Astrocyte of the cerebellum (primary cell): ENCODE results near the gene ASXL1.

Experiments
- DNase-seq: peaks from one replicate; pipeline ENCODE4 v3.0.0-alpha.2; 2011; ENCODE audit warnings: low read depth
- H3K4me3 ChIP-seq: 2 replicates; pipeline ENCODE4 v1.5.1; 2011; ENCODE audit warnings: mild to moderate bottlenecking, low read depth, low read length, moderate library complexity
- CTCF ChIP-seq: IDR thresholded peaks from 2 replicates; pipeline ENCODE4 v1.5.1; 2012; ENCODE audit warnings: low read length, low read depth, moderate library complexity, mild to moderate bottlenecking; ENCODE audit errors: missing control alignments
- in situ Hi-C: cut with HindIII; loops from 2 replicates; pipeline ENCODE4 v1.10.0; 2017; ENCODE audit warnings: low sequenced_read_pairs

The ASXL1 gene

GRCh38 chr20:32458061-32458836, 100.1 kb downstream of the ASXL1 start:
- no peak for DNase-seq
- no peak for TF ChIP-seq CTCF
- H3K4me3 ChIP-seq = peak overlapping the region; percentile 33
- in situ Hi-C loops = no loop called here

- in situ Hi-C loops = no loop called here
- no peak for TF ChIP-seq CTCF
- DNase-seq = no peak
- H3K4me3 ChIP-seq = no peak overlapping the region
Measured at GRCh38 chr20:32458837-32459220, 100.7 kb downstream of the ASXL1 start.

- H3K4me3 ChIP-seq = no peak overlapping the region
- TF ChIP-seq CTCF = no peak
- no peak for DNase-seq
- in situ Hi-C loops = no loop called here
Measured at GRCh38 chr20:32460231-32460630, 102.1 kb downstream of the ASXL1 start.

- in situ Hi-C loops = no loop called here
- no peak for DNase-seq
- no peak for TF ChIP-seq CTCF
- no peak overlapping the region for H3K4me3 ChIP-seq
Measured at GRCh38 chr20:32460683-32461320, 102.7 kb downstream of the ASXL1 start.

GRCh38 chr20:32461836-32462600, 103.9 kb downstream of the ASXL1 start:
- DNase-seq = no peak
- in situ Hi-C loops = no loop called here
- no peak overlapping the region for H3K4me3 ChIP-seq
- no peak for TF ChIP-seq CTCF

- no peak for DNase-seq
- no peak for TF ChIP-seq CTCF
- in situ Hi-C loops = no loop called here
- no peak overlapping the region for H3K4me3 ChIP-seq
Measured at GRCh38 chr20:32462900-32463641, 104.9 kb downstream of the ASXL1 start.
